Measurements from ENCODE around the gene CCDC12.

Gene CCDC12

GRCh38 chr3:46931631-46932331 lies 44.8 kb downstream of the CCDC12 start:
- no peak overlapping the region for H4K5ac ChIP-seq (ENCODE audit: low read length)
- no peaks in the 10 kb centered on the region for H3K27me3 ChIP-seq (ENCODE audit: insufficient read depth, low read length, poor library complexity)
- no peaks in the 10 kb centered on the region for H3K36me3 ChIP-seq (ENCODE audit: control insufficient read depth, insufficient read depth, low read length)
- no peak for DNase-seq
- H2BK15ac ChIP-seq (replicated peaks; ENCODE audit: low read depth) = no peak overlapping the region
- WGBS (ENCODE audit: extremely low coverage, insufficient coverage, low lambda C conversion rate) = no CpG with 5 or more reads among the region's 6 CpGs
- no peak overlapping the region for H3K56ac ChIP-seq (ENCODE audit: low read length)
- no peak overlapping the region for H3K27ac ChIP-seq (ENCODE audit: low read depth, low read length)
- no peak overlapping the region for H3K4ac ChIP-seq (ENCODE audit: low read depth, low read length)
- no peak overlapping the region for H4K8ac ChIP-seq (ENCODE audit: low read depth, low read length)
- H3K4me1 ChIP-seq (ENCODE audit: control insufficient read depth, low read depth, low read length) = peaks cover 9% of the 10 kb centered on the region
- no peak overlapping the region for H3K4me3 ChIP-seq (ENCODE audit: low read length)
- no peak overlapping the region for H2BK5ac ChIP-seq (ENCODE audit: low read length)
- no peak overlapping the region for H2AK5ac ChIP-seq (ENCODE audit: low read length)
- no peak overlapping the region for H2BK120ac ChIP-seq (ENCODE audit: low read depth, low read length)
- H3K79me1 ChIP-seq (ENCODE audit: low read length) = peaks cover 46% of the 10 kb centered on the region
- H3K18ac ChIP-seq (ENCODE audit: low read length) = no peak overlapping the region
- no peak overlapping the region for H3K23ac ChIP-seq (ENCODE audit: low read length)
- no peak overlapping the region for H3K9ac ChIP-seq (ENCODE audit: low read length)
- H3K4me2 ChIP-seq (ENCODE audit: low read length) = no peak overlapping the region
- H3K79me2 ChIP-seq (ENCODE audit: control insufficient read depth, insufficient read depth, low read length) = peaks cover 41% of the 10 kb centered on the region

- no peak overlapping the region for H3K23ac ChIP-seq (ENCODE audit: low read length)
- no peak overlapping the region for H3K4me2 ChIP-seq (ENCODE audit: low read length)
- H3K36me3 ChIP-seq (ENCODE audit: control insufficient read depth, insufficient read depth, low read length) = peaks cover under 1% of the 10 kb centered on the region
- H3K4me3 ChIP-seq (ENCODE audit: low read length) = no peak overlapping the region
- H3K27ac ChIP-seq (ENCODE audit: low read depth, low read length) = no peak overlapping the region
- peaks cover 46% of the 10 kb centered on the region for H3K79me1 ChIP-seq (ENCODE audit: low read length)
- no peak overlapping the region for H3K9ac ChIP-seq (ENCODE audit: low read length)
- no peaks in the 10 kb centered on the region for H3K27me3 ChIP-seq (ENCODE audit: insufficient read depth, low read length, poor library complexity)
- no peak overlapping the region for H2BK15ac ChIP-seq (replicated peaks; ENCODE audit: low read depth)
- no peak overlapping the region for H3K56ac ChIP-seq (ENCODE audit: low read length)
- H3K4me1 ChIP-seq (ENCODE audit: control insufficient read depth, low read depth, low read length) = peaks cover 8% of the 10 kb centered on the region
- WGBS (ENCODE audit: extremely low coverage, insufficient coverage, low lambda C conversion rate) = no CpG with 5 or more reads among the region's 3 CpGs
- no peak overlapping the region for H3K4ac ChIP-seq (ENCODE audit: low read depth, low read length)
- peak; percentile 83 for DNase-seq
- no peak overlapping the region for H4K8ac ChIP-seq (ENCODE audit: low read depth, low read length)
- H3K18ac ChIP-seq (ENCODE audit: low read length) = no peak overlapping the region
- no peak overlapping the region for H2AK5ac ChIP-seq (ENCODE audit: low read length)
- no peak overlapping the region for H4K5ac ChIP-seq (ENCODE audit: low read length)
- H2BK5ac ChIP-seq (ENCODE audit: low read length) = no peak overlapping the region
- H3K79me2 ChIP-seq (ENCODE audit: control insufficient read depth, insufficient read depth, low read length) = peaks cover 41% of the 10 kb centered on the region
- H2BK120ac ChIP-seq (ENCODE audit: low read depth, low read length) = no peak overlapping the region
Measured at GRCh38 chr3:46930945-46931403, 45.6 kb downstream of the CCDC12 start.

DNA sequence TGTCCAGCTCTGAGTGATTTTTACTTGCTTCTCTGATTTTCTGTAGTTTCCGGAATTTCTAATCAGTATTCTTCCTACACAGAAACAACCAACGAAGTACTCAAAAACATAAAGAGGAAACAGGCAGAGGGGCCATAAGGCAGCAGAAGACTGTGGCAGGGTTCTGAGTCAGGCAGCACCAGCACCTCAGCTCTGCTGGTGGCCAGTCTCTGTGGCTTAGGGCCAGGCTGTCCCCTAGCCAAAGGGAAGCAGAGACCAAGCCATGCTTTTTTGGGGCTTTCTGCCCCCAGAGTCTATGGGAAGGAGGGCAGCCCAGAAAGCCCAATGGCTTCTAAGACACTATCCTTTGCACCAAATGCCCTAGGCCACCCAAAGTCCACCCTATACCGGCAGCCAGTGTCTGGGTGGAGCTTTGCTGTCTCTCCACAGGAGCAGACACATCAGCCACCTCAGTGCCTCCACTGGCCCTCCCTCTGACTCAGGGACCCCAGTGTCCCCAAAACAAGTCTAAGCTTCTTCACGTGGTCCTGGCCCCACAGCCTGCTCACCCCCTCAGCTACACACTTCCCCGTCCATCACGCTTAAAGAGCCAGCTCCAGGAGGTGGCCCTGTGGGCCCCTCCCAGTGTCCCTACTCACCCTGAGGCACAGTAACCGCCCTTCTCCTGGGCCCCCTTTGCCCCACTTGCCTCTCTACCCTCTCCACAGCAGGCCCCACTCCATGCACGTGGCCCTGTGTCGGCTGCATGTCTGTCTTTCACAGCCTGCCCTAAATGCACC lies 46.2 kb downstream of the CCDC12 start:
- Histone ChIP-seq H4K5ac (ENCODE audit: low read length) (no peak overlapping the region), H3K79me2 (ENCODE audit: control insufficient read depth, insufficient read depth, low read length) (peaks cover 41% of the 10 kb centered on the region), H2AK5ac (ENCODE audit: low read length) (no peak overlapping the region), H3K23ac (ENCODE audit: low read length) (no peak overlapping the region), H2BK5ac (ENCODE audit: low read length) (no peak overlapping the region), H2BK15ac (replicated peaks; ENCODE audit: low read depth) (no peak overlapping the region), H3K79me1 (ENCODE audit: low read length) (peaks cover 46% of the 10 kb centered on the region), H3K18ac (ENCODE audit: low read length) (no peak overlapping the region), H3K56ac (ENCODE audit: low read length) (no peak overlapping the region), H4K8ac (ENCODE audit: low read depth, low read length) (no peak overlapping the region), H3K4me1 (ENCODE audit: control insufficient read depth, low read depth, low read length) (peaks cover 6% of the 10 kb centered on the region), H3K4me3 (ENCODE audit: low read length) (no peak overlapping the region), H3K27ac (ENCODE audit: low read depth, low read length) (no peak overlapping the region), H3K4ac (ENCODE audit: low read depth, low read length) (no peak overlapping the region), H2BK120ac (ENCODE audit: low read depth, low read length) (no peak overlapping the region), H3K27me3 (ENCODE audit: insufficient read depth, low read length, poor library complexity) (no peaks in the 10 kb centered on the region), H3K36me3 (ENCODE audit: control insufficient read depth, insufficient read depth, low read length) (peaks cover 7% of the 10 kb centered on the region), H3K4me2 (ENCODE audit: low read length) (no peak overlapping the region), H3K9ac (ENCODE audit: low read length) (no peak overlapping the region)
- DNase-seq = no peak
- no CpG with 5 or more reads among the region's 9 CpGs for WGBS (ENCODE audit: extremely low coverage, insufficient coverage, low lambda C conversion rate)

- H3K9ac ChIP-seq (ENCODE audit: low read length) = no peak overlapping the region
- no peak overlapping the region for H3K56ac ChIP-seq (ENCODE audit: low read length)
- H3K4me2 ChIP-seq (ENCODE audit: low read length) = no peak overlapping the region
- no peak overlapping the region for H3K4me3 ChIP-seq (ENCODE audit: low read length)
- H2BK120ac ChIP-seq (ENCODE audit: low read depth, low read length) = no peak overlapping the region
- H3K18ac ChIP-seq (ENCODE audit: low read length) = no peak overlapping the region
- no peaks in the 10 kb centered on the region for H3K4me1 ChIP-seq (ENCODE audit: control insufficient read depth, low read depth, low read length)
- no peak overlapping the region for H2AK5ac ChIP-seq (ENCODE audit: low read length)
- no peak for DNase-seq
- no peak overlapping the region for H2BK5ac ChIP-seq (ENCODE audit: low read length)
- no peak overlapping the region for H3K23ac ChIP-seq (ENCODE audit: low read length)
- WGBS (ENCODE audit: extremely low coverage, insufficient coverage, low lambda C conversion rate) = no CpG with 5 or more reads among the region's 2 CpGs
- H4K5ac ChIP-seq (ENCODE audit: low read length) = no peak overlapping the region
- H4K8ac ChIP-seq (ENCODE audit: low read depth, low read length) = no peak overlapping the region
- H3K4ac ChIP-seq (ENCODE audit: low read depth, low read length) = no peak overlapping the region
- H2BK15ac ChIP-seq (replicated peaks; ENCODE audit: low read depth) = no peak overlapping the region
- H3K79me2 ChIP-seq (ENCODE audit: control insufficient read depth, insufficient read depth, low read length) = peaks cover 32% of the 10 kb centered on the region
- H3K27me3 ChIP-seq (ENCODE audit: insufficient read depth, low read length, poor library complexity) = no peaks in the 10 kb centered on the region
- no peak overlapping the region for H3K27ac ChIP-seq (ENCODE audit: low read depth, low read length)
- H3K36me3 ChIP-seq (ENCODE audit: control insufficient read depth, insufficient read depth, low read length) = peaks cover 9% of the 10 kb centered on the region
- peaks cover 37% of the 10 kb centered on the region for H3K79me1 ChIP-seq (ENCODE audit: low read length)
Measured at GRCh38 chr3:46929324-46929723, 47.2 kb downstream of the CCDC12 start.

GRCh38 chr3:46928282-46928681 lies 48.3 kb downstream of the CCDC12 start:
- Histone ChIP-seq H3K18ac (ENCODE audit: low read length) (no peak overlapping the region), H4K8ac (ENCODE audit: low read depth, low read length) (no peak overlapping the region), H3K9ac (ENCODE audit: low read length) (no peak overlapping the region), H4K5ac (ENCODE audit: low read length) (no peak overlapping the region), H2BK5ac (ENCODE audit: low read length) (no peak overlapping the region), H3K56ac (ENCODE audit: low read length) (no peak overlapping the region), H3K4me2 (ENCODE audit: low read length) (no peak overlapping the region), H3K23ac (ENCODE audit: low read length) (no peak overlapping the region), H3K27ac (ENCODE audit: low read depth, low read length) (no peak overlapping the region), H2BK15ac (replicated peaks; ENCODE audit: low read depth) (no peak overlapping the region), H3K36me3 (ENCODE audit: control insufficient read depth, insufficient read depth, low read length) (peaks cover 9% of the 10 kb centered on the region), H3K79me1 (ENCODE audit: low read length) (peaks cover 33% of the 10 kb centered on the region), H3K4me3 (ENCODE audit: low read length) (no peak overlapping the region), H2AK5ac (ENCODE audit: low read length) (no peak overlapping the region), H3K79me2 (ENCODE audit: control insufficient read depth, insufficient read depth, low read length) (peaks cover 27% of the 10 kb centered on the region), H3K4me1 (ENCODE audit: control insufficient read depth, low read depth, low read length) (no peaks in the 10 kb centered on the region), H2BK120ac (ENCODE audit: low read depth, low read length) (no peak overlapping the region), H3K4ac (ENCODE audit: low read depth, low read length) (no peak overlapping the region), H3K27me3 (ENCODE audit: insufficient read depth, low read length, poor library complexity) (no peaks in the 10 kb centered on the region)
- DNase-seq = no peak
- WGBS (ENCODE audit: extremely low coverage, insufficient coverage, low lambda C conversion rate) = no CpG with 5 or more reads among the region's 1 CpG

Measured in mesendoderm (in vitro differentiated cells).